Neuronal stem cell (in vitro differentiated cells): ENCODE measurements around the gene FAM177B.
A peak's percentile ranks its signal among the peaks of the same experiment; 100 is the strongest.
"Not testable (repeated sequence)": the region's sequence is repeated elsewhere in the genome, so short reads cannot be mapped to it uniquely, and the experiment has no call there.

Experiments
- DNase-seq: peaks from one replicate; pipeline ENCODE4 v3.0.0-alpha.2; 2013; ENCODE audit warnings: low spot score
- H2AFZ ChIP-seq: one replicate; pipeline ENCODE4 v1.6.1; 2013; ENCODE audit warnings: mild to moderate bottlenecking, low read length, inconsistent platforms
- H2AK5ac ChIP-seq: 2 replicates; pipeline ENCODE4 v1.6.1; 2013; ENCODE audit warnings: low read depth, mild to moderate bottlenecking, inconsistent platforms, low read length, moderate library complexity, mixed read lengths
- H2BK120ac ChIP-seq: 2 replicates; pipeline ENCODE4 v1.6.1; 2013; ENCODE audit warnings: low read depth, mild to moderate bottlenecking, inconsistent platforms, low read length, moderate library complexity, mixed read lengths
- H2BK12ac ChIP-seq: one replicate; pipeline ENCODE4 v1.6.1; 2013; ENCODE audit warnings: low read length, inconsistent platforms
- H2BK15ac ChIP-seq: 2 replicates; pipeline ENCODE4 v1.6.1; 2013; ENCODE audit warnings: mild to moderate bottlenecking, low read length, inconsistent platforms, mixed read lengths
- H2BK5ac ChIP-seq: one replicate; pipeline ENCODE4 v1.6.1; 2013; ENCODE audit warnings: inconsistent platforms, mild to moderate bottlenecking, low read length, moderate library complexity
- H3K14ac ChIP-seq: one replicate; pipeline ENCODE4 v1.6.1; 2013; ENCODE audit warnings: low read length, inconsistent platforms
- H3K18ac ChIP-seq: 2 replicates; pipeline ENCODE4 v1.6.1; 2013; ENCODE audit warnings: low read length, inconsistent platforms
- H3K23ac ChIP-seq: 2 replicates; pipeline ENCODE4 v1.6.1; 2013; ENCODE audit warnings: low read depth, mild to moderate bottlenecking, mixed read lengths, low read length, inconsistent platforms; ENCODE audit not compliant: poor library complexity
- H3K27ac ChIP-seq: replicated peaks from 3 replicates; pipeline ENCODE4 v1.5.1; 2013; ENCODE audit warnings: low read length, inconsistent platforms
- H3K27me3 ChIP-seq, 3 experiments: 2 replicates each; pipeline ENCODE4 v1.6.1; 2013; ENCODE audit warnings: low read length in 3 of 3, mild to moderate bottlenecking in 2 of 3, inconsistent platforms in 1 of 3, low read depth in 1 of 3, mixed read lengths in 1 of 3, moderate library complexity in 1 of 3; ENCODE audit not compliant: control insufficient read depth in 3 of 3, insufficient read depth in 3 of 3
- H3K36me3 ChIP-seq, 2 donors: replicated peaks in 1 of 2; 2 replicates each; pipeline ENCODE4 v1.6.1; 2013; ENCODE audit warnings: low read length in 2 of 2; ENCODE audit not compliant: control insufficient read depth in 2 of 2, insufficient read depth in 2 of 2
- H3K4ac ChIP-seq: 2 replicates; pipeline ENCODE4 v1.6.1; 2013; ENCODE audit warnings: inconsistent platforms, mild to moderate bottlenecking, low read length, moderate library complexity
- H3K4me1 ChIP-seq, 2 donors: 1 replicate in 1 of 2; 2 replicates in 1 of 2; pipeline ENCODE4 v1.6.1; 2013; ENCODE audit warnings: low read length in 2 of 2, low read depth in 1 of 2; ENCODE audit not compliant: control insufficient read depth in 2 of 2, insufficient read depth in 1 of 2
- H3K4me2 ChIP-seq: one replicate; pipeline ENCODE4 v1.6.1; 2013; ENCODE audit warnings: mild to moderate bottlenecking, low read length, inconsistent platforms; ENCODE audit not compliant: insufficient read depth, poor library complexity, severe bottlenecking
- H3K4me3 ChIP-seq, 2 donors: 2 replicates each; pipeline ENCODE4 v1.5.1; 2013; ENCODE audit warnings: low read length in 2 of 2, mild to moderate bottlenecking in 2 of 2, inconsistent platforms in 1 of 2, moderate library complexity in 1 of 2
- H3K79me1 ChIP-seq: one replicate; pipeline ENCODE4 v1.6.1; 2013; ENCODE audit warnings: low read depth, mild to moderate bottlenecking, inconsistent platforms, low read length, moderate library complexity
- H3K9ac ChIP-seq: one replicate; pipeline ENCODE4 v1.6.1; 2013; ENCODE audit warnings: mild to moderate bottlenecking, low read depth, low read length, inconsistent platforms; ENCODE audit not compliant: poor library complexity
- H3K9me3 ChIP-seq, 2 donors: replicated peaks in 1 of 2; 2 replicates each; pipeline versions ENCODE3 to v1.6.1; 2013; ENCODE audit warnings: low read length in 2 of 2, mild to moderate bottlenecking in 2 of 2, inconsistent platforms in 1 of 2, low read depth in 1 of 2, mixed read lengths in 1 of 2, moderate library complexity in 1 of 2; ENCODE audit not compliant: control insufficient read depth in 2 of 2, insufficient read depth in 1 of 2
- H4K8ac ChIP-seq: one replicate; pipeline ENCODE4 v1.6.1; 2013; ENCODE audit warnings: low read depth, mild to moderate bottlenecking, inconsistent platforms, low read length, moderate library complexity
- H4K91ac ChIP-seq: one replicate; pipeline ENCODE4 v1.6.1; 2013; ENCODE audit warnings: low read length, low read depth, mild to moderate bottlenecking, inconsistent platforms; ENCODE audit not compliant: poor library complexity
- WGBS, 2 donors: extraction: QIAGEN DNeasy Blood & Tissue Kit; methylation state at CpG; one replicate each; pipeline ENCODE4 v1.1.7; 2013; ENCODE audit warnings: missing lambda C conversion rate in 2 of 2, mixed read lengths in 1 of 2; ENCODE audit not compliant: insufficient read length in 2 of 2, insufficient replicate concordance in 1 of 2; ENCODE audit errors: extremely low coverage in 2 of 2; 5-methylcytosine and 5-hydroxymethylcytosine counted together

Gene FAM177B

DNA sequence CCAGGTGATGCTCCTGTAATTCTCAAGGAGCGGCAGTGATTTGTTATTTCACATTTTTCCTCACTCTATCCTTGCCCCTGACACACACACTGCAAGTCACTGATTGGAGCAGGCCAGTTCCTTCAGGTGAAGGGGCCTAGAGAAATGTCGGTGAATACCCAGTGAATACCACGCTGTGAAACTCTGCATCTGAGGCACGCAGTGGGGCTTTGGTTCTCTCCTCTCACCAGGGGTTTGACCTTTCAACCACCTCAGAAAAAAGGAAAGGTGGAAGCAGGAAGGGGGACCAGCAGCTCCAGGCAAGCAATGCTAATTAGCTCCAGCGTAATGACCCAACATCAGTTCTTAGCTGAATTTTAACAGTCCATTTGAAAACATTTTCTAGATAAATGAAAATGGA, 532 bp upstream of the FAM177B start:
- no peak overlapping the region for H2AK5ac ChIP-seq
- H4K8ac ChIP-seq = no peak overlapping the region
- H2BK12ac ChIP-seq = no peak overlapping the region
- H2BK120ac ChIP-seq = no peak overlapping the region
- H3K4me3 ChIP-seq = no peak overlapping the region
- no peak overlapping the region for H3K4me2 ChIP-seq
- no peak overlapping the region for H4K91ac ChIP-seq
- peaks cover 8 to 10% of the 10 kb centered on the region in 2 donors for H3K4me1 ChIP-seq
- H2BK15ac ChIP-seq = no peak overlapping the region
- no peaks in the 10 kb centered on the region for H3K9me3 ChIP-seq
- H3K9ac ChIP-seq = no peak overlapping the region
- H3K4ac ChIP-seq = no peak overlapping the region
- H3K27ac ChIP-seq = peak overlapping the region; percentile 58
- no peak overlapping the region for H3K14ac ChIP-seq
- H3K18ac ChIP-seq = no peak overlapping the region
- no peak overlapping the region for H2BK5ac ChIP-seq
- H3K79me1 ChIP-seq = no peaks in the 10 kb centered on the region
- WGBS, 2 donors = no CpG with 5 or more reads among the region's 5 CpGs
- no peak overlapping the region for H2AFZ ChIP-seq
- H3K36me3 ChIP-seq = peaks cover 0 to 42% of the 10 kb centered on the region in 2 donors
- peak; percentile 62 for DNase-seq
- H3K23ac ChIP-seq = no peak overlapping the region
- no peaks in the 10 kb centered on the region for H3K27me3 ChIP-seq

DNA sequence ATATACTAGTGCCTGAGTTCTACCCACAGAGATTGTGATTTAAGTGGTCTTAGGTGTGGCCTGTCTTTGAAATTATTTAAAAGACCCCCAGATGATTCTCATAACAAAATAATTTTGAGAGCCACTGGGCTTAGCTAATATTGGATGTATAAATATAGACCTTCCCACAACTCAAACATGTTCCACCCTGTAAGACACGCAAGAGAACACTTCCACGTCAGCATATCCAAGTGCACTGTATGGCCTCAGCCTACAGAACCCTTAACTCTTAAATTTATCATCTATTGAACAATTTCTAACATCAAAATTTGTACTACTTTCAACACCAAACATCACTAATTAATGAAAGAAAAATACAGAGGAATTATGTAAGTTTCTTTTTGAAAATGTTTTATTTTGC, 2.5 kb downstream of the FAM177B start:
- Histone ChIP-seq H3K4me1 (peaks cover 8 to 10% of the 10 kb centered on the region in 2 donors), H4K91ac (no peak overlapping the region), H3K14ac (no peak overlapping the region), H3K79me1 (no peaks in the 10 kb centered on the region), H2AFZ (no peak overlapping the region), H3K4ac (no peak overlapping the region), H2BK15ac (no peak overlapping the region), H3K4me3 (no peak overlapping the region), H3K27ac (no peak overlapping the region), H2BK12ac (no peak overlapping the region), H3K9ac (no peak overlapping the region), H2AK5ac (no peak overlapping the region), H4K8ac (no peak overlapping the region), H2BK5ac (no peak overlapping the region), H3K9me3 (no peaks in the 10 kb centered on the region), H3K4me2 (no peak overlapping the region), H3K36me3 (peaks cover 0 to 12% of the 10 kb centered on the region in 2 donors), H3K27me3 (no peaks in the 10 kb centered on the region), H3K23ac (no peak overlapping the region), H2BK120ac (no peak overlapping the region), H3K18ac (no peak overlapping the region)
- DNase-seq = no peak
- WGBS, 2 donors = no CpG with 5 or more reads among the region's 2 CpGs

DNA sequence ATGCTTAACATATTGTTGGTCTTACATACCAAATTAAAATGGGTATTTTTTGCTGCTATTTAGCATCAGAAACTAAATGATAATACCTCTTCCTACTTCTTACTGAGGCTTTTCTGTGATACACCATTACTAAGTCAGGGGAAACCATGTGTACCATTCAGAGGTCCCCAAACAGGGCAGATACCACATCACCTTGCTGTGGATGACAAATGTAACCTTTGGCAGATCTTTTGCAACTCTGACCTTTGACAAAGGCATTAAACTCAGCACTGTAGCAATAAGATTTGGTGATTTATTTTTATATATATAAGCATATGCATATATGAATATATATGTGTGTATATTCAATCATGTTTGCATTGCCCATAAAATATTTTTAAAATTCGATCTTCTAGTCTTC, 2.9 kb downstream of the FAM177B start:
- DNase-seq = no peak

DNA sequence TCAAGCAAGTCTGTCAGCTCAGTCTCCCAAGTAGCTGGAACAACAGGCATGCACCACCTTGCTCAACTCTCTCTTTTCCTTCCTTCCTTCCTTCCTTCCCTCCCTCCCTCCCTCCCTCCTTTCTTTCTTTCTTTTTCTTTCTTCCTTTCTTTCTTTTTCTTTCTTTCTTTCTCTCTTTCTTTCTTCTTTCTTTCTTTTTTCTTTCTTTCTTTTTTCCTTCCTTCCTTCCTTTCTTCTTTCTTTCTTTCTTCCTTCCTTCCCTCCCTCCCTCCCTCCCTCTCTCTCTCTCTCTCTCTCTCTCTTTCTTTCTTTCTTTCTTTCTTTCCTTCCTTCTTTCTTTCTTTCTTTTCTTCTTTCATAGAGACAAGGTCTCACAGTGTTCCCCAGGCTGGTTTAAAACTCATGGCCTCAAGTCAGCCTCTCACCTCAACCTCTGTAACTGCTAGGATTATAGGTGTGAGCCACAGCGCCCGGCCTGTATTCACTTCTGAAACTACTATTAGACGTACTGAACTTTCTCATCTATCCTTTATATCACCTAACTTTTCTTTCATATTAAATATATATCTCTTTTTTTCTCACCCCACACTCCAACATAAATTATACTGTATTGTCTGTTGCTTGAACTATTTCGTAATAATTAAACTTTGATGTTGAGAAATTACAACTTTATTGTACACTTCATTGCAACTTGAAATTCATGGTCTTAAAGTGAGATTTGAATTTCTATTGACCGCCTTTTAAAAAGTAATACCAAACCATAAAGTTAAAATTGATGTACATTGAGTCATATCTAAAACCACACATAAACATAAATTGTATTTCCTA, 4.8 kb downstream of the FAM177B start:
- not testable (repeated sequence) for H3K23ac ChIP-seq, H3K4me2 ChIP-seq, H2AFZ ChIP-seq, H4K8ac ChIP-seq, H3K9me3 ChIP-seq, H2BK15ac ChIP-seq, H3K4ac ChIP-seq, H2BK5ac ChIP-seq, H3K18ac ChIP-seq, H3K27me3 ChIP-seq, H3K4me3 ChIP-seq, H2AK5ac ChIP-seq, H3K79me1 ChIP-seq, H4K91ac ChIP-seq, H3K4me1 ChIP-seq, H3K9ac ChIP-seq, H2BK12ac ChIP-seq, H3K14ac ChIP-seq, H2BK120ac ChIP-seq, H3K27ac ChIP-seq, DNase-seq, H3K36me3 ChIP-seq
- WGBS, 2 donors = 100% methylated on average over 1 of the region's 5 CpGs; no CpG with 5 or more reads in 1 of the 2 donors

More for the DNA sequence above, 2.9 kb downstream of the FAM177B start:
- no peak overlapping the region for H2AFZ ChIP-seq
- no peak overlapping the region for H4K91ac ChIP-seq
- H3K36me3 ChIP-seq = peaks cover 0 to 7% of the 10 kb centered on the region in 2 donors
- WGBS, 2 donors = no CpG with 5 or more reads among the region's 1 CpG
- H3K4me3 ChIP-seq = no peak overlapping the region
- H3K4ac ChIP-seq = no peak overlapping the region
- H3K14ac ChIP-seq = no peak overlapping the region
- H2AK5ac ChIP-seq = no peak overlapping the region
- H2BK120ac ChIP-seq = no peak overlapping the region
- no peak overlapping the region for H2BK12ac ChIP-seq
- no peaks in the 10 kb centered on the region for H3K79me1 ChIP-seq
- no peak overlapping the region for H3K9ac ChIP-seq
- H2BK5ac ChIP-seq = no peak overlapping the region
- H3K27ac ChIP-seq = no peak overlapping the region
- H3K4me2 ChIP-seq = no peak overlapping the region
- H3K4me1 ChIP-seq = peaks cover 8 to 10% of the 10 kb centered on the region in 2 donors
- H2BK15ac ChIP-seq = no peak overlapping the region
- no peaks in the 10 kb centered on the region for H3K9me3 ChIP-seq
- no peak overlapping the region for H4K8ac ChIP-seq
- no peak overlapping the region for H3K18ac ChIP-seq
- no peak overlapping the region for H3K23ac ChIP-seq
- no peaks in the 10 kb centered on the region for H3K27me3 ChIP-seq
